Choroid plexus epithelial cell (primary cell): Measurements from ENCODE around the gene KCNH2.

Experiments
- DNase-seq: peaks from one replicate; pipeline ENCODE4 v3.0.0-alpha.2; 2010; ENCODE audit warnings: low read depth
- H3K4me3 ChIP-seq: 2 replicates; pipeline ENCODE4 v1.5.1; 2011; ENCODE audit warnings: low read depth, mild to moderate bottlenecking, control low read depth, low read length, moderate library complexity
- TF ChIP-seq, protein P1 (sequence below): conservative IDR thresholded peaks from 2 replicates; pipeline ENCODE4 v1.5.1; 2011; ENCODE audit warnings: low read depth, mild to moderate bottlenecking, control low read depth, inconsistent platforms, low read length, moderate library complexity

The KCNH2 gene

GRCh38 chr7:150949971-150950491, 28.1 kb downstream of the KCNH2 start:
- TF ChIP-seq, protein P1, sequence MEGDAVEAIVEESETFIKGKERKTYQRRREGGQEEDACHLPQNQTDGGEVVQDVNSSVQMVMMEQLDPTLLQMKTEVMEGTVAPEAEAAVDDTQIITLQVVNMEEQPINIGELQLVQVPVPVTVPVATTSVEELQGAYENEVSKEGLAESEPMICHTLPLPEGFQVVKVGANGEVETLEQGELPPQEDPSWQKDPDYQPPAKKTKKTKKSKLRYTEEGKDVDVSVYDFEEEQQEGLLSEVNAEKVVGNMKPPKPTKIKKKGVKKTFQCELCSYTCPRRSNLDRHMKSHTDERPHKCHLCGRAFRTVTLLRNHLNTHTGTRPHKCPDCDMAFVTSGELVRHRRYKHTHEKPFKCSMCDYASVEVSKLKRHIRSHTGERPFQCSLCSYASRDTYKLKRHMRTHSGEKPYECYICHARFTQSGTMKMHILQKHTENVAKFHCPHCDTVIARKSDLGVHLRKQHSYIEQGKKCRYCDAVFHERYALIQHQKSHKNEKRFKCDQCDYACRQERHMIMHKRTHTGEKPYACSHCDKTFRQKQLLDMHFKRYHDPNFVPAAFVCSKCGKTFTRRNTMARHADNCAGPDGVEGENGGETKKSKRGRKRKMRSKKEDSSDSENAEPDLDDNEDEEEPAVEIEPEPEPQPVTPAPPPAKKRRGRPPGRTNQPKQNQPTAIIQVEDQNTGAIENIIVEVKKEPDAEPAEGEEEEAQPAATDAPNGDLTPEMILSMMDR, result no peak
- no peak overlapping the region for H3K4me3 ChIP-seq
- no peak for DNase-seq

- DNase-seq, result peak; percentile 48
- no peak overlapping the region for H3K4me3 ChIP-seq
- TF ChIP-seq, protein P1, result no peak
Measured at GRCh38 chr7:150949564-150949963, 28.6 kb downstream of the KCNH2 start.

DNA sequence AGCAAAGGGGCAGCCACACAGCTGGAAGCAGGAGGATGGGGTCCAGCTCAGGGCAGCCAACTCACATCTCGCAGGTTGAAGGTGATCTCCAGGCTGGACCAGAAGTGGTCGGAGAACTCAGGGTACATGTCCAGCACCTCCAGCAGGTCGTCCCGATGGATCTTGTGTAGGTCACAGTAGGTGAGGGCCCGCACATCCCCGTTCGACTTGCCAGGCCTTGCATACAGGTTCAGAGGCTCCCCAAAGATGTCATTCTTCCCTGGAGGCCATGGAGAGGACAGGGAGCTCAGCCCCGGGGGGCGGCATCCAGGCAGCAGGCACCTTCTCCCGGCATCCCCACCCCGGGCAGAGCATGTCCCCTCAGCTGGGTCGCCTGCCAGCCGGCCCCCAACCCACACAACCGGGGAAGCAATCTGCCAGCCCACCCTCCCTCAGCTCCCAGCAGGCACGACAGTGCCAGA, 29.3 kb downstream of the KCNH2 start:
- TF ChIP-seq, protein P1, result no peak
- no peak overlapping the region for H3K4me3 ChIP-seq
- DNase-seq, result no peak

DNA sequence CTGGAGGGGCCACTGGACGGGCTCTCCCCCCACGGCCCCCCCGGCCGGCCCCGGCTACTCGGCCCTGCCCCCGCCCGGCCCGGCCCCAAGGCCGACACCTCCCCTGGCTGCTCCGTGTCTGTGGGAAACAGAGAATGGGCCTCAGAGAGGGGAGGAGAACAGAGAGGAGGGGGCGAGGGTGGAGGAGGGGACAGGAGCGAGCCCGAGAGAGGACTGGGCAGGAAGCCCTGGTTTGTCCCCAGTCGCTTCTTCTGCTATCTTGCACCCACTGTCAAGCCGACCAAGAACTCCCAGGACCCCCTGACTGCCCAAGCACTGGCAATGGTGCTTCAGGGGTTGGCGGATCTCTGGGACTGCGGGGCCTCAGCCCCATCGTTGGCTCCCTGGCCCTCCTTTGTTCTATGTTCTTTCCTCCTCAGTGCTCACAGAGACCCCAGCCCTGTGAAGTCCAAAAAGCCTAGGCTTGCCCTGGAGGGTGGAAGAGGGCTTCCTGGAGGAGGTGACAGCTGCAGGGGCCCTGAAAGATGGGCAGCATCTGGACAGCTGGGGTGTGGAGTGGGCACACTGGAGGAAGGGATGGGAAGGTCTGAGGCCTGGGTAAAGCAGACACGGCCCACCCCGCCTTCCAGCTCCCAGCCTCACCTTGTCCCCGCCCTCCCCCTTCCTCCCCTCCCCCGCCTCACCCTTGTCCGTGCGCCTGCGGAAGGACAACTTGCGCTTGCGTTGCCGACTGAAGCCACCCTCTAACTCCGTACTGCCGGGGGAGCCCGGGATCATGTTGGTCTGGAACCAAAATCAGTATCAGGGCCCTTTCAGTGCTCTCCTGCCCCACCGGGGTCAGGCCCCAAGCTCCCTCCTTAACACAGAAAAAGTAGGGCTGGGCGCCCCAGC, 30.1 kb downstream of the KCNH2 start:
- H3K4me3 ChIP-seq, result no peak overlapping the region
- no peak for DNase-seq
- TF ChIP-seq, protein P1, result no peak

DNA sequence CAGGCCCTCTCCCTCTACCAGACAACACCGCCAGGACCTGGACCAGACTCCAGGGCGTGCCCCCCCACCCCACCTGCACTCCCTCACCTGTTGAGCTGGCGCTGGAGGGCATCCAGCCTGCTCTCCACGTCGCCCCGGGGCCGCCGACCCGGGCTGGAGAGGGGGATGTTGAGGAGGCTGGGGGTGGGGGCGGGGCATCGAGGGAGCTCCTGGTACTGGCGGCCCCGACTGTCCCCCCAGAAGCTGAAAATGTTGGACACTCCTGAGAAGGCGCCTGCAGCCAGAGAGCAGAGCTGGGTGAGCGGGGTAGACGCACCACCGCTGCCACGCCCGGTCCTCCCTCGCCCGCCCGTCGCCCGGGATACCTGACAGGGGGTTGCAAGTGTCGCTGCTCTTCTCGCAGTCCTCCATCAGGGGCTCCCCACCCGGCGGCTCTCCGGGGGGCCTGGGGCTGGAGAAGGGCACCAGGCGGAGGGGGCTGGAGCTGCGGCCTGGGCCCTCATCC, 30.8 kb downstream of the KCNH2 start:
- no peak overlapping the region for H3K4me3 ChIP-seq
- TF ChIP-seq, protein P1, result no peak
- no peak for DNase-seq

DNA sequence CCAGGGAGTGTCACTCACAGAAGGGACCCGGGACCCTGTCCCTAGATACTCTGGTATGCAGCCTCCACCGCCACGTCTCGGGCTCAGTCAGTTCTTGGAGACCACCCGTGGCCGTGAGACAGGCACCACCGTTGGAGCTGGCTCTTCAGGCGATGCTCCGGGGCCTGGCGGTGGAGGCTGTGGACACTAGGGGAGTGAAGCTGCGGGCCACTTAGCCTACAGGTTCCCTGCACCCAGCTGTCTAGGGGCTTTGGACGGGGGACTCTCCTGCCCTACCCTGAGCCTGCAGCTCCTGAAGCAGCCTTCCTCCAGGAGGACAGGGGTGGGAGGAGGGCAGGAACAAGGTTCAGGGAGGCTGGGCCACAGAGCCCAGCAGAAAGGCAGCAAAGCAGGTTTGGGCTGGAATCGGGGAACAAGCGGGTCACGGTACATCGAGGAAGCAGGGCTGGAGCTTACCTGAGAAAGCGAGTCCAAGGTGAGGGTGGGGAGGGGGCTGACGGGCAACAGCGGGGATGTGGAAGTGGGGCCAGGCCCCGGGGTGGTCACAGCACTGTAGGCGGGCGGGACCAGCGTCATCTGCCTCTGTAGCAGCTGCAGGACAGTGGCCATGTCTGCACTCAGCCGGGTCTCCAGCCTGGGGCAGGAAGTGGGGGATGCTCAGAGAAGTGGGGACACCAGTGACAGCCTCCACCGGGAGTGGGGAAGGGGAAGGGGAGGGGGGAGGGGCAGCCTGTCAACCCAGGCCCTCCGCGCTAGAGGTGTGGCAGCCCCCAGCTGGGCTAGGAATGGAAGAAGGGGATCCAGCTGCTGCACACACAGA, 31.5 kb downstream of the KCNH2 start:
- no peak for DNase-seq
- no peak overlapping the region for H3K4me3 ChIP-seq
- TF ChIP-seq, protein P1, result no peak
